ENCODE results near the gene SPIN2A. TPM values are rescaled to one million over a fixed set of nuclear protein-coding genes. Genes with fewer than 3 reads are reported as not detected.
A peak's percentile ranks its signal among the peaks of the same experiment; 100 is the strongest.
"Not testable (repeated sequence)": the region's sequence is repeated elsewhere in the genome, so short reads cannot be mapped to it uniquely, and the experiment has no call there.

The SPIN2A gene
- total RNA-seq, 1 donor from 2014 or later, result 2.5 TPM

GRCh38 chrX:57134702-57135101, 2.5 kb downstream of the SPIN2A start:
- H3K4me3 ChIP-seq, result no peak overlapping the region
- no peak overlapping the region for H3K27ac ChIP-seq
- no peaks in the 10 kb centered on the region for H3K9me3 ChIP-seq
- TF ChIP-seq CTCF (IDR thresholded peaks at IDR 0.05) (no peak), POLR2AphosphoS5 (IDR thresholded peaks at IDR 0.05; ENCODE audit: insufficient read depth in 1 of 2, low read depth in 1 of 2) (no peak), POLR2A (IDR thresholded peaks at IDR 0.05) (no peak)
- intact Hi-C loops (cut with DNase I), result no loop called here
- no peak for DNase-seq (ENCODE audit: extremely low spot score in 2 of 2)
- no peaks in the 10 kb centered on the region for H3K36me3 ChIP-seq
- no peaks in the 10 kb centered on the region for H3K4me1 ChIP-seq
- no peaks in the 10 kb centered on the region for H3K27me3 ChIP-seq

GRCh38 chrX:57133706-57134105, 3.5 kb downstream of the SPIN2A start:
- no peaks in the 10 kb centered on the region for H3K9me3 ChIP-seq
- H3K27me3 ChIP-seq, result no peaks in the 10 kb centered on the region
- H3K4me3 ChIP-seq, result no peak overlapping the region
- TF ChIP-seq POLR2AphosphoS5 (IDR thresholded peaks at IDR 0.05; ENCODE audit: insufficient read depth in 1 of 2, low read depth in 1 of 2), result no peak
- no peak for TF ChIP-seq POLR2A (IDR thresholded peaks at IDR 0.05)
- no peak for TF ChIP-seq CTCF (IDR thresholded peaks at IDR 0.05)
- H3K36me3 ChIP-seq, result no peaks in the 10 kb centered on the region
- DNase-seq (ENCODE audit: extremely low spot score in 2 of 2), result no peak
- no peaks in the 10 kb centered on the region for H3K4me1 ChIP-seq
- H3K27ac ChIP-seq, result no peak overlapping the region
- intact Hi-C loops (cut with DNase I), result no loop called here

GRCh38 chrX:57133284-57133683, 3.9 kb downstream of the SPIN2A start:
- DNase-seq (ENCODE audit: extremely low spot score in 2 of 2); intact Hi-C loops (cut with DNase I); H3K27ac ChIP-seq: not testable (repeated sequence)

DNA sequence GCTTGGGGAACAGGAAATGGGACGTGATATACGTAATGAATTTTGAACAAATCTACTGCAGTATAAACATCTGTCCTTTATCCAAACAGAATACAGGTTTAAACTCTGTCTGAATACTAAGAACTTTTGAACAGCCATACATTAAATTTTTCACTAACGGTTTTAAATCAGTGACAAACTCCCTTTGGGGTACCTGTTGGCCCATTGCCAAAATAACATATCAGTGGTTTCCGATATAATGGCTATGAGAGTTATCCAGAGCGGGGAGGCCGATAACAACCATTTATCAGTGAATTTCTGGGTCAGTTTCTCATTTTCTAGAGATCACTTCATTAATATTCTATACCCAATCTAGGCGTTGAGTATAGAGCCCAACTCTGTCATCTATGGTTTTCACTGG, 5.2 kb downstream of the SPIN2A start:
- no peaks in the 10 kb centered on the region for H3K36me3 ChIP-seq
- H3K4me1 ChIP-seq, result no peaks in the 10 kb centered on the region
- no peak for DNase-seq (ENCODE audit: extremely low spot score in 2 of 2)
- intact Hi-C loops (cut with DNase I), result no loop called here
- H3K9me3 ChIP-seq, result no peaks in the 10 kb centered on the region
- H3K27ac ChIP-seq, result no peak overlapping the region
- no peak overlapping the region for H3K4me3 ChIP-seq
- no peak for TF ChIP-seq POLR2AphosphoS5 (IDR thresholded peaks at IDR 0.05; ENCODE audit: insufficient read depth in 1 of 2, low read depth in 1 of 2)
- no peak for TF ChIP-seq CTCF (IDR thresholded peaks at IDR 0.05)
- no peak for TF ChIP-seq POLR2A (IDR thresholded peaks at IDR 0.05)
- H3K27me3 ChIP-seq, result no peaks in the 10 kb centered on the region

More at GRCh38 chrX:57133284-57133683, 3.9 kb downstream of the SPIN2A start:
- H3K4me3 ChIP-seq, H3K9me3 ChIP-seq, H3K36me3 ChIP-seq, H3K27me3 ChIP-seq, H3K4me1 ChIP-seq: not testable (repeated sequence)

DNA sequence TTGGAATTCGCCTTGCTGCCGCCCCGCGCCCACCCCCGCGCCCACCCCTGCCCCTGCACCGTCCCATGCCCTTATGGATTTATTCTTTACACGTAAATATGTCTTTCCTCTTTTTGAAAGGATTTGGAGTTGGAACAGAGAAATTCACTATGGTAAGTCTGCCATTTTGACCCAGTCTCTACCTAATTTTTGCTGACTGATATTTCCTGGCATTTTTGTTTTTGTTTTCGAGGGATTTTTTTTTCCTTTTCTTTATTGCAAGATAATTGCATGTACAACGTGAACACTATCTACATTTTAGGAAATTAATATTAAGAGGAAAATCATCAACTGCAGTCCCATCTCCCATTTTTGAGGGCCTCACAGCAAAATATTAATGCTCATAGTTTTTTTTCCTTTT, 15.4 kb downstream of the SPIN2A start:
- intact Hi-C loops (cut with DNase I), result no loop called here
- TF ChIP-seq POLR2A (IDR thresholded peaks at IDR 0.05), result no peak
- no peak for TF ChIP-seq CTCF (IDR thresholded peaks at IDR 0.05)
- no peak for TF ChIP-seq POLR2AphosphoS5 (IDR thresholded peaks at IDR 0.05; ENCODE audit: insufficient read depth in 1 of 2, low read depth in 1 of 2)
- H3K4me3 ChIP-seq, result peak overlapping the region; percentile 47 to 54
- peak overlapping the region; percentile 74 for H3K27ac ChIP-seq
- DNase-seq (ENCODE audit: extremely low spot score in 2 of 2), result no peak
- no peaks in the 10 kb centered on the region for H3K27me3 ChIP-seq
- no peaks in the 10 kb centered on the region for H3K36me3 ChIP-seq
- H3K4me1 ChIP-seq, result no peaks in the 10 kb centered on the region
- no peaks in the 10 kb centered on the region for H3K9me3 ChIP-seq

Measured in vagina (tissue), 2 donors.